DMS79 (cell line): ENCODE results near the gene ATP10A.

Experiments
- DNase-seq: peaks from one replicate; lab custom pipeline; 2025; lab: John Stamatoyannopoulos, UW

The ATP10A gene

DNA sequence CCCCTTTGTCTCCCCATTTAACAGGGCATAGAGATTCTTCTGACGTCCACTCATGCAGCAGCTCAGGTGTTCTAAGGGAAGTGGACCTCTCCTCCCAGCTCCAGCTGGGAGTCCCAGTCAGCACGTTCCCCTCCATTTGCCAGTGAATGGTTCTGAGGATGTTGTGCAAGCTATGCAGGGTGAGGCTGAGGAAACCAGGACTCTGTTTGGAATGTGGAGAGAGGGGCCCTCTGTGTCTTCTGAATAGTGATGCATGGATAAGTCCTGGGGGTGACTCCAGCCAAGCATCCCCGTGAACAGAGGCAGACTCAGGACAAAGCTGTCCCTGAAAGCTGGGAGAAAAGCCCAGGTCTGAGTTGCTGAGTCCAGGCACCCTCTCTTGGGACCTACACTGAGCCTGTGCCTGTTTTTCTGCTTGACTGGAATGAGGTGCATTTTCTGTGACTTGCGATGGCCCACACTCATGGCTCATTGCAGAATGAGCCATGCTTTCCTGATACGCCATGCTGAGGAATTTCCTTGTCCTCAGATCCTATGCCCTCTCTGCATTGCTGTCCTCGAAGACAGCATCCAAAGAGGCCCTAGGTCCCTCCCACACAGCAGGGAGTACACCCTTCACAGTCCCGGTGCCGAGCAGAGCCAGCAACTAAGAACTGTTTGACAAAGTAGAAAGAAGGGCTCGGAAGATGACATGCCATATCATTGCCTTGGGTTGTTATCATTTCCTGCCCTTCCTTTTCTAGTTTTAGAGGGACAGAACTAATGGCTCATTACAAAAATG, 185.2 kb downstream of the ATP10A start:
- no peak for DNase-seq

DNA sequence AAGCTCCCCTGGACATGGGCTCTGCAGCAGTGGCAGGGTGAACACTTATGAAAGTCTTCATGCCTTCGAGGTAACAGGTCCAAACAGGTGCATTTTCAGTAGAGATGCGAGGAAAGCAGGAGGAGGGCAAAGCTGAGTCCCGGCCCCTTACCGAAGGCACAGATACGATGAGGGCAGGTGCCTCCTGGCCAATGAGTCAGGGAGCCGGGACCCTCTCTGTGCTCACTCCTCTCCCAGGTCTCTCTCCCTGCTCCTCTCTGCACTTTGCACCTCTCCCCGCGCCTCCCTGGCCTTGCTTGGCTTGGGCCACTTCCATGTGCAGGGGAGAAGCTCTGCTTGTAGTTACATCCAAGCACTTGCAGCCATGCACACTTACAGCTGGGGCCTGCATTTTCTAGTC, 187.1 kb downstream of the ATP10A start:
- no peak for DNase-seq

DNA sequence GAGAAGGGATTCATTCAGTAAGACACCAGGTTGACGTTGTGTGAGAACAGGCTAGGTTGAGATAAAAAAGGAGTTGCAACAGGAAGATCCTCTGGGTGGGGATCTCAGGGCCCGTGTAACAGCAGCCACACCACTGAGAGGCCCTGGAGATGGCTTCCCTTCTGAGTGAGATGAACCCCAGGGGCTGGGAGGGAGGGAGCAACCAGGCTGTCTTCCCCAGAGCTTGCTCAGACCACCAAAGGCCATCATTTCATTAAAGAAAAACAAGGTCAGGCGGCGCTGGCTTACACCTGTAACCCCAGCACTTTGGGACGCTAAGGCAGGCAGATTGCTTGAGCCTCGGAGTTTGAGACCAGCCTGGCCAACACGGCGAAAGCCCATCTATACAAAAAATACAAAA, 187.7 kb downstream of the ATP10A start:
- no peak for DNase-seq

DNA sequence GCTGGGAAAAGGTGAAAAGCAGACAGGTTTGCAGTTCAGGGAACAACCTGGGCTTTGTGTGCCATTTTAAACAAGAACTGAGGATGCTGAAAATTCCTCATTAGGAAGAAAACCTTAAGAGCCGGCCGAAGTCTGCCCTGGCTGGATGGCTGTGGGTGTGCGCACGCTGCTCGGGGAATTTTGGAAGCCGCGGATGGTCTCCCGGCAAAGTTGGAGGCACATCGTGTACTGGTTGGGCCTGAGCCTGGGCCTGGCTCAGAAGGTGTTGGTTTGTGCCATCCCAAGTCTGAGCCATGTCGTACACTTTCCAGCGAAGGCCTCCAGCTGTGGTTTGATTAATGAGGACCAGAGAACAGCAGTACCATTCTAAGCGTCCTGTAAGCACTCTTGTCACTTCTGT, 188.2 kb downstream of the ATP10A start:
- no peak for DNase-seq

DNA sequence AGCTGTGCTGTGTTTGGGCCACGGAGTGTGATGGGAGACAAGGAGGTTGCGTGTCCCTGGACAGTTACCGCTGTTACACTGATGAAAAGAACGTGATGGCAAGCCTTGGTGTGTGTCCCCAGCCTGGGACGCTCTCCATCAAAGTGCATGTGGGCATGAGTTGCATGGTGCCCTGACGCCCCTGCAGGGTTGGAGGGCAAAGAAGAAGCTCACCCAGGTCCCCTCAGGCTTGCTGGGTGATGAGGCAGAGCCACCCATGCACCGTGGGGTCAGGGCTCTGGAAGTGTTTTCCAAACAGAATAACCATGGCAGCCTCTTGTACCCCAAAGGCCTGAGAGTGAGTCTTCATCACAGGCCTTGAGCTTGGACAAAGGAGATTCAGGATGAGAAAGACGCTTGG, 189.2 kb downstream of the ATP10A start:
- DNase-seq: no peak

DNA sequence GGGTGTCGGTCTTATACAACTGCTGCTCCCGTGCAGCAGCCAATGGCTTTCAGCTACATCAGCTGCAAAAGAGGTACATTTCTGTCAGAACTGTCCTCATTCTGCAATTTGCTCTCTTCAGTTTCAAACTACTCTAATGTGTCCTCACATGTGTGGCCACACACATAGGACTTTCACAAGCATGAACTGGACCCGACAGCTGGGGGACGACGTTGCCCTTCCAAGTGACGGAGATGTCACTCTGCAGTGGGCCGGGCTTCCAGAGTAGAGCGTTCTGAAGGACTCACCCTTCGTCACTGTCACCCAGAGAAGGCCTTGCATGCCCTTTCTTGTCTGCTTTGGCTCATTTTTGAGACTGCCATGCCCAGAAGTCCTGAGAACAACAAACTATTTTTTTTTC, 189.8 kb downstream of the ATP10A start:
- DNase-seq: no peak

DNA sequence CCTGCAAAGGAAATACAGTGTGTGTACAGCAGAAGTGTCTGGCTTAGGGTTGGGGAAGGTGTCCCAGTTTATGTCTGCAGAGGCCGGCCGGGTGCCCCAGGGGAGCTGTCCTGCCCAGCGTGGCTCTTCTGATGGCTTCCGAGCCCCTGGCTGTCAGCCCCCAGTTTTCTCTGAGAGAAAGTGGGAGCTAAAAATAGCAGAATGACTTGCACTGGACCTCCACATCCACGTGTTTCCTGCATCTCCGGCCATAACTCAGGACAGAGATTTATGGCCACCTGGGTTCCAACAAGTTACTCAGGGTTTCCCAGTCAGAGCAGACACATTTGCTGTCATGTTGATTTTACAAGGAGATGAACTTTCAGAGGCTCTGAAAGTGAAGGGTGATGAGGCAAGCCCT, 192.0 kb downstream of the ATP10A start:
- DNase-seq: no peak

DNA sequence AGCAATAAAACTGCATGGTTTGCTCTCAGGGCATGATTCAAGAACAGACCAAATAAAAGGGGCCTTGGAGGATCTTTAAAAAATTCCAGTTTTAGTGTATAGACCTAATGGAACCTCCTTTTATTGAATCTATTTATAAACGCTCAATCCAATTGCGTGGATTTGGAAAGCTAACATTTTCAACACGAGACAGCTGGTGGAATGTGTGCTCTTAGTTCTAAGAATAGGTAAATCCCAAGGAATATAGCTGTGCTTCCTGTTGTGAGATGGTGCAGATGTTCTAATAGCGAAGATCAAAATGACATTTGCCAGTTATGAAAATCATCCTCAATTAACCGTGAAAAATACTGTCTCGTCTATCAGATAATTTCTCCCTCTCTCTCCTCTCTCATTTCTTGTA, 192.5 kb downstream of the ATP10A start:
- no peak for DNase-seq

DNA sequence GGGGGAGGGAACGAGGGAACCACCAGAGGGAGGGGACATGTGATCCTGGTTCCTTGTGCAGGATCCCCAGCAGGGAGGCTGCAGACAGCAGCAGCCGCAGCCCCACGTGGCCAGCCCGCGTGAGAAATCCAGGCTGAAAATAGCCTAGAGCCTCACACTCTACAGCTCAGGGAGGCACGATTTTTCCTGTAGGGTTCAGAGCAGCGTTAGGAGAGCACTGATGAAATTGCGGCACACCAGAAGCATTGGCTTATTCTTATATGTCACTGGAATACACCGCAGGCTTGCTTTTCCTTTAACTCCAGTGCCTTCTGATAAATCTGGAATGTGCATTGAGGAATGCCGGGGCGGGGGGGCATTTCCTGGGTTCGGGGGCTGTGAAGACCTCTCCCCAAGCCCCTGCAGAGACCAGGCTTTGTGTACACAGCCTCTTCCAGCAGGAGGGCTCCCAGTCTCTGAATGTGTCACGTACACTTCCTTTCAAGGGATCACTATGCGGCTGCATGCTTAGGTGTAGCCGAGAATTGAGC, 193.0 kb downstream of the ATP10A start:
- no peak for DNase-seq

DNA sequence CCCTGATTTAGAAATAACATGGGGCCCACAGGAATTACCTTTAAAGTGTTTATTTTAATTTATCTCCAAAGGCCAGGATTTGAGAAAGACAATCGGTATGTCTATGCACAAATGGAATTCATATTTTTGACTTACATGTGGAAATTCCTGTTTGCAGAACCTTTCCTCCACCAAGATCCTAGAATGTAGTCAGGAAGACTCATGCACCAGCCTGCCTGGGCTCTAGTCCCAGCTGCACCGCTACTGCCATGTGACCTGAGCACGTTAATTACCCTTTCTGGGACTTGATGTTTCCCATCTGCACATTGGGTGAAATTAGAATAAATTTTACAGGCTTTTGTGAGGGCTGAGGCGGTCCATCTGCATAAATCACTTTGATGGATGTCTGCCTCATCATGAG, 194.2 kb downstream of the ATP10A start:
- no peak for DNase-seq

DNA sequence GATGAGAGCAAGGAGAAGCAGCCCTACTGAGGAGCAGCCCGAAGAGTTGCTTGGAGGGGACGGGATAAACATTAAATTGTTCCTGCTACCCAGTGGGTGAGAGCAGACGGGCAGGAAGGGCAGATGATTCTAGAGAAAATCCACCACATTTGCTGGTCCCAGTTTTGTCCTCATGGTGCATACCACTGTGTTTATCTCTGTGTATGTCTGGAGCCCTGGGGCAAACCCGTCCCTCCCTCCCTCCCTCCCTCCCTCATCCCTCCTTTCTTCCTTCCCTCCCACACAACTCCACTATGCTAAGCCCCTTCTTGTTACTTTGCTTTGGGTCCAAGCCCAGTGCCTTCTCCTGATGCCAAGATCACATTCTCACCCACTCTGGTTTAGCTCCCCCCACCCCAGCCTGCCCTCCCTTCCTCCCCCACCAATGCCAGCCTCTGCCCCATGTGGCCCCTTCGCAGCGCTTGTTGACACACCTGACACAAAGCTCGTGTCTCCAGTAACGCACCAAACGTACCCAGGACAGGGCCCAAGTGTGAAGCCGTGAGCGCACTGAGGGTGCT, 194.8 kb downstream of the ATP10A start:
- DNase-seq: no peak

DNA sequence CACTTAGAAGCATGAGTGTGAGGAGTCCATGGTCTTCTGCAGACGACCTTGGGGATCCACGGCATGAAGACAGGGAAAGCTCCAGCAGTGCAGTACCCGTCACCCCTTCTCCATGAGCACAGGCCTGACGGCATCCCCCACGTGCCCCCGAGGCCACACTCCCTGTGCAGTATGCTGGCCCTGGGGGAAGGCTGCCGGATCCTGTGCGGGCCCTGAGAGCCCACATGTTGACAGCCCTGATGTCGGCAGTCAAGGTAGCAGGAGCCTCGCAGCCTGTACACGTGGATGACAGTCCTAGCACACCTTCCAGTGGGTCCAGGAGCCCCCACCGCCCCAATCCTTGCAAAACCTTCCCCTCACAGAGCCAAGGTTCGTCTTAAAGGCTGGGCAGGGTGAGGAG, 195.3 kb downstream of the ATP10A start:
- no peak for DNase-seq

DNA sequence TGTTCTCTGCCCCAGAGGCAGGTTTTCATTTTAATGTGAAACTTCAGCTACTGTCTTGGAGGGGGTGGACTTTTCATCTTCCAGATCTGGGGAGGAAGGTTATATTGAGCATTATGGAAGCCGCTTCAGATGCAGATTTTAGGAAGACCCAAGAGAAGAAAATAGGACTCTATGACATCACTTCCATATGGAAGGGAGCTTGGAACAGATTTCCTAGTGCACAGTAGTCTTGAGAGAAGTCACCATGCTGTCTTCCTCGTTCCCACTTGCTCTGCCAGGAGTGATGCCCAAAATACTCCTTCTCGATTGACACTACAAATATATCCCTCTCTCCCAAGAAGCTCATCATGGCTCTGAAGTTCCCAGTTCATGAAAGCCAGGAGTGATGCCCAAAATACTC, 197.2 kb downstream of the ATP10A start:
- no peak for DNase-seq

DNA sequence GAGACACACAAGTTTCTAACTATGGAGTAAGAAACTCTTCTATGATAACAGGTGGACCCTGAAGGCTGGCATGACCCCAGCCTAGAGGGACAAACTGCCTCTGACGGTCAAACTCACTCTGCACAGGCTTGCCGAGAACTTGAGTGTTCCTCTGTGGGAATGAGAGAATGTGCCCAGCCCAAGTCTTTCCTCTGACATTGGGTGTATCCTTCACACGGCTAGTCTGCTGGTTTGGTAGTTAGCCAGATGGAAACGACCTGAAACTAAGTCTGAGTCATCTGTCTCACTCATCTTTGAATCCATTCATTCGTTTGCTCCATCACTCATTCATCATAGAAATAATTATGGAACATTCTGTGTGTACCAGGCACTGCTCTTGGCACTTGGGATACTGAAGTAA, 198.4 kb downstream of the ATP10A start:
- DNase-seq: no peak

DNA sequence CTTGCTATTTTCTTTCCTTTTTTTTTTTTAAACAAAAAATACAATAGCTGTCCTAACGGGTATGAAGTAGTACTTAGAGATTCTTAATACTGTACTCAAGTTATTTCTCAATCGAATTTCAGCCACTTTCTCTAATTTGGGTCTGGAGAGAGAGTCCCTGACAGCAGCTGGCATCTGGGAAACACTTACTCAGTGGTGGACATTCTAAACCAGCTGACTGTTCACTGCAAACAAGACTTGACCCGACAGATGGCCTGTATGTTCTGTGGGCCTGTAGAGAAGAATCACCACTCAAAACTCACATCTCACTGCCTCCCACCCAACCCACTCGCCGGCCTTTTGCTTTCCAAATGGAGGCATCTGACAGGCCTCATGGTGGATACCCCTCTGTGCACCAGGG, 199.6 kb downstream of the ATP10A start:
- no peak for DNase-seq

DNA sequence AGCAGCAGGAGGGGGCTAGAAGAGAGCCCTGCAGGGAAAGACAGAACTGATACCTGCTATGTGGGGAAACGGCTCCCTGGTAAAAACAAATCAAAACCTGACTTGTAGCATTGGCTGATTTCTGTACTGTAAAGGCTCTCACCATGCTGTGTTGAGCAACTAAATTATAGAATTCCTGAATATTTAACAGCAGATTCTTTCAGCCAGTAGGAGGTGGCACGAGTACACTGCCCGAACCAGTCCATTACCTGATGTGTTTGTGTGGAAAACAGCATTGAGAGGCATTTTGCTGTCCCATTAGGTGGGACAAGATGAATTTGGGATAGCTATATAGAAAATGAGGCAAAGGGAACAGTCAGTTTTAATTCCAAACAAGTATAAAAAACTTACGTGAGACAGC, 201.2 kb downstream of the ATP10A start:
- no peak for DNase-seq

DNA sequence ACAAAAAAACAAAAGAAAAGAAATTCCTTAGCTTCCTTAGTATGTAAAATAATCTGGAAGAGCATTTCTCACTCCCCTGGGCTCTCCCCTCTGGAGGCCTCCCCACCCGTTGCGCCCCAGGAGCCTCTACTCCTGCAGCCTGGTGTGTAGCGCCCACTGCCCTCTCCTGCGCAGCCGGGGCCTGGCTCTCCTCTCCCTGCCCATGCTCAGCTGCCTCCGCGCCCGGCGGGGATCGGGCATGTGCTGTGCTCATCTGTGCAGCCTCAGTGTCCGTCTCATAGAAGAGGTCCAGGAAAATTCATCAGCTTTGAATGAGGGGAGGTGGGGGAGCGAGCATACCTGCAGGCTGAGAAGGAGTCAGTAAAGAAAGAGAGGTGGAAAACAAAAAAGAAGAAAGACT, 203.9 kb downstream of the ATP10A start:
- no peak for DNase-seq

DNA sequence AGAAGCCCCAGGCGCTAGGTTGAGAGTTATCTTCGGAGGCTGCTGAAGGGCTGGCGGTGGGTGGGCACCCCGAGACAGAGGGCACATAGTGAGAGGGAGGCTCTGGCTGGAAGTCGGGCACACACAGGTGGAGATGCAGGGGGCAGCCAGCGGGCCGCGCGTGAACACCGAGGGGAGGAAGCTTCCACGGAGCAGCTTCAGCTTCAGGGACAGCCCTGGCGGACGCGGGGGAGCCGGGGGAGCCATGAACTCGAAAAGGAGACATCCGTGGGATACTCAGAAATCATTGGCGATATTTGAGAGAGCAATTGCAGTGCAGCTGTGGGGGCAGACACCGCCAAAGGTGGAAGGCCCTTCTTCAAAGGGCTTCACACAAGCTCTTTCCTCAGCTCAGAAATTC, 204.6 kb downstream of the ATP10A start:
- no peak for DNase-seq

DNA sequence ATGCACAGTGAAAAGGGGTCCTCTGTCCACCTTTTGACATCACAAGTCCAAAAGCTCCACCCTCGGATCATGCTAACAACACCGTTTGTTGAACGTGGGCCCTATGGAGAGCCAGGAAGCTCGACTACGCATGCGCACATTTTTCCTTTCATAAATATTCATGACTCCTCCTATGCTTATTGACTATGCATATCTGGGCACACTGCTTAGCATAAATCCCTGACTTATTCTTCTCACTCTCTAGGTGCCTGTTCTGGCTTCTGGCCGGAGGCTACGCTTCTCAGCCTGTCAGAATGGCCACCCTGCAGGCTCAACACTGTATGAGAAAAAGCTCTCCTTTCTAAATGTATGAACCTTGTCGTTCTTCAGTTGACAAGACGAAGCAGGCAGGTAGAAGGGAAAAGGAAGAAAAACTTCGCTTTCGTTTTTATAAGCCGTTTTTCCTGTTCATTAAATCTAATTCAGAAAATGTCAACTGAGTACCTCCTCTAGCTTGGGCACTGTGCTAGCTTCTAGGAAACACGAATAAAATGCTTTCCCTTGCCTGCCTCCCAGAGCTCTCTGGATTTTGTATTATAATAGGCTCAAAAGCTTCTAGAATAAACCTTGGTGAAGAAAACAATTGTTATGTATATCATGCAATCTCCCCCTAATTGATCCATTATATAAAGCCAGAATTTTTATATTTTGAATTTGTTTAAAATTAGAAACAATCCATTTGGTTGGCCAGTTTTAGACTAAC, 207.7 kb downstream of the ATP10A start:
- no peak for DNase-seq

DNA sequence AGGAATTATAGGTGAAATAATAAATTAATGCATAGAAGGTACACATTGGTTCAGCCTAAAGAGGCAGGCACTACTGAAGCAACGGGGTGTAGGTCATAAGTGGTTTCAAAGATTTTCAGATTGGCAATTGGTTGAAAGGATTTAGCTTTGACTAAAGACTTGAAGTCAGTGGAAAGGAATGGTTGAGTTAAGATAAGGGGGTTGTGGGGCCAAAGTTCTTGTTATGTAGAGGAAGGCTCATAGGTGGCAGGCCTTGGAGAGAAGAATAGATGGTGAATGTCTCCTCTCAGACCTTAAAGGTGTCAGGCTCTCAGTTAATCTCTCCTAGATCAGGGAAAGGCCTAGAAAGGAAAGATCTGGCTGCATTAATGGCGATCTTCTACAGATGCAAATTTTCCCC, 209.8 kb downstream of the ATP10A start:
- DNase-seq: no peak

DNA sequence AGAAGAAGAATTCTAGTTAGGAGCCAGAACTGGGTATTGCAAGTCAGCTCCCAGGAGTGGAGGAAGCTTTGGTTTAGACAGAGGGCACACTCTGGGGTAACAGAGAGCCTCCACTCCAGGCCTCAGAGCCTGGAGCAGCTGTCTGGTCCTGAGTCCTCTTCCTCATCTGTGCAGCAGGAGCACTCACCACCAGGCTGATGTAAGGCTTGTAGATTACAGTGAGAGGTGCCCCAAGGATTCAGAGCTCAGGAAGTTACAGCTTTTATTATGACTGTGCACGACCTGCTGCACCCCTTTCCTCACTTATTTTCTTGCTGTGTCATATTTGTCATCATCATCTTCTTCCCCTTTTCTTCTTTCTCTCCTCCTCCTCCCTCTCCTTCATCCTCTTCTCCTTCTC, 210.4 kb downstream of the ATP10A start:
- DNase-seq: no peak

DNA sequence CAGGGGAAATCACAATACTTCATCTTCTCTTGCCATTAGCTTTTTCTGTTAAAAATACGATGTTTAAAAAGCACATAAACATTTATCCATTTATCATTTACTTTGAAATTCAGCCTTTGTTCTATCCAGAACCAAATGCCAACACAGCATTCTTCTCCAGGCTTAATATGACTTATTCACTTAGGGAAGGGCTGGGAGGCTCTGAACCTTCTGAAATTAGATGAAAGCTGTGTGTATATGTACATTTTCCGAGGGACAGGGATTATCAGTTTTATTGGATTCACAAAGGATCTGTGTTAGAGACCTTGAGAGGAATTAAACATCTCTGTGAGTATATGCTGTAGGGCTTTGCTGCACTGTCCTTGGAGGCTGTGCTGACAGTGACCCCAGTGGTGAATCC, 213.7 kb downstream of the ATP10A start:
- no peak for DNase-seq

DNA sequence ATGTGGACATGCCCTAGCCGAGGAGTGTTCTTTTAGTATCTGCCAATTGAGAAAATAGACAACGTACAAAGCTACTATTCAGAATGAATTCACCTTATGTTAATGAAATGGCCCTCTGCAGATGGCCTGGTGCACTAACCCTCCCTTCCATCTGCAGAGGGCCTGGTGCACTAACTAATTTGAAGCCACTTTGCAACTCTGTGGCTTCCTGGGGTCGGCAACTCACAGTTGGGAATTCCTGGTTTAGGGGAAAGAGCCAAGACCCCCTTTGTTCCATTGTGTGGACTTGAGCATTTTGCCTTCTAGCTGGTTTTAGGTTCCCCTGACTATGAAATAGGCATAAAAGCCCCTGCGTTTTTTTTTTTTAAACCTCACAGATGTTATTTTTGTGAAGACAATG, 220.0 kb downstream of the ATP10A start:
- no peak for DNase-seq
